Nephron (organoid): Measurements from ENCODE around the gene PRKN.

Source experiments
- H3K27ac Mint-ChIP-seq, 3 experiments: 2 replicates each; pipeline ENCODE4 v1.8.0; 2020; ENCODE audit warnings: mixed read lengths in 3 of 3, mild to moderate bottlenecking in 2 of 3, moderate library complexity in 1 of 3
- H3K27me3 Mint-ChIP-seq: 2 replicates; pipeline ENCODE4 v1.8.0; 2021; ENCODE audit warnings: low read depth, mild to moderate bottlenecking, moderate library complexity, mixed read lengths
- H3K36me3 Mint-ChIP-seq: 2 replicates; pipeline ENCODE4 v1.8.0; 2020; ENCODE audit warnings: low read depth, mixed read lengths
- H3K4me1 Mint-ChIP-seq: 2 replicates; pipeline ENCODE4 v1.8.0; 2020; ENCODE audit warnings: mixed read lengths
- H3K4me3 Mint-ChIP-seq, 3 experiments: 2 replicates each; pipeline ENCODE4 v1.8.0; 2020; ENCODE audit warnings: mild to moderate bottlenecking in 3 of 3, mixed read lengths in 3 of 3, moderate library complexity in 2 of 3
- H3K9me3 Mint-ChIP-seq: 2 replicates; pipeline ENCODE4 v1.8.0; 2020; ENCODE audit warnings: mixed read lengths
- TF ChIP-seq, protein P1 (sequence below), 3 experiments: fragments of 200-600 bp; sonication (generic); IDR thresholded peaks; one replicate each; pipeline ENCODE4 v1.5.0; 2021; ENCODE audit warnings: antibody characterized with exemption in 3 of 3; ENCODE audit not compliant: unreplicated experiment in 3 of 3

The PRKN gene

DNA sequence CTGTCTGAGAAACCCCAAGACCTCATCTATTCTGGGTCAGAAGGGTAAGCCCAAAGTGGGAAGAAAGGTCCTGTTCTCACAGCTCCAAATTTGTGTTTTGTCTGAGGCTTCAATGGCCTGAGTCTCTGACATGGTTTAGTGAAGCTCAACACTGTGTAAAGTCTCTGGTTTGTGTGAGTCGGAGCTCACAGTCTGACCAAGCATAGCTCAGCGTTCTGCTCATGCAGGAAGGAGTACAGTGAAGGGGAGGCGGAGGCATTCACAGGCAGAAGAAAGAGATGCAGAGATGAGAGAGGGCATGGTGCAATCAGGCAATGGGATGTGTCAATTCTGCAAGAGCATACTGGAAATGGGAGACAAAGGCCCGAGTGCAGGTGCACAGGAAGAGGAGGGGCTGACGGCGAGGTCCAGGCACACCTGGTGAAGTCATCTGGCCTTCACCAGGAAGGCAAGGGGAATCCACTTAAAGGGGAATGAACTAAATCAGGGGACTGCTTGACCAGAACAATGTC is 990.7 kb downstream of the PRKN start:
- TF ChIP-seq, protein P1, sequence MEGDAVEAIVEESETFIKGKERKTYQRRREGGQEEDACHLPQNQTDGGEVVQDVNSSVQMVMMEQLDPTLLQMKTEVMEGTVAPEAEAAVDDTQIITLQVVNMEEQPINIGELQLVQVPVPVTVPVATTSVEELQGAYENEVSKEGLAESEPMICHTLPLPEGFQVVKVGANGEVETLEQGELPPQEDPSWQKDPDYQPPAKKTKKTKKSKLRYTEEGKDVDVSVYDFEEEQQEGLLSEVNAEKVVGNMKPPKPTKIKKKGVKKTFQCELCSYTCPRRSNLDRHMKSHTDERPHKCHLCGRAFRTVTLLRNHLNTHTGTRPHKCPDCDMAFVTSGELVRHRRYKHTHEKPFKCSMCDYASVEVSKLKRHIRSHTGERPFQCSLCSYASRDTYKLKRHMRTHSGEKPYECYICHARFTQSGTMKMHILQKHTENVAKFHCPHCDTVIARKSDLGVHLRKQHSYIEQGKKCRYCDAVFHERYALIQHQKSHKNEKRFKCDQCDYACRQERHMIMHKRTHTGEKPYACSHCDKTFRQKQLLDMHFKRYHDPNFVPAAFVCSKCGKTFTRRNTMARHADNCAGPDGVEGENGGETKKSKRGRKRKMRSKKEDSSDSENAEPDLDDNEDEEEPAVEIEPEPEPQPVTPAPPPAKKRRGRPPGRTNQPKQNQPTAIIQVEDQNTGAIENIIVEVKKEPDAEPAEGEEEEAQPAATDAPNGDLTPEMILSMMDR (IDR thresholded peaks at IDR 0.05; ENCODE audit: unreplicated experiment in 3 of 3), result no peak
- no peaks in the 10 kb centered on the region for H3K36me3 Mint-ChIP-seq
- no peaks in the 10 kb centered on the region for H3K27me3 Mint-ChIP-seq
- H3K4me1 Mint-ChIP-seq, result peaks cover 6% of the 10 kb centered on the region
- no peaks in the 10 kb centered on the region for H3K9me3 Mint-ChIP-seq
- no peak overlapping the region for H3K27ac Mint-ChIP-seq
- no peak overlapping the region for H3K4me3 Mint-ChIP-seq

DNA sequence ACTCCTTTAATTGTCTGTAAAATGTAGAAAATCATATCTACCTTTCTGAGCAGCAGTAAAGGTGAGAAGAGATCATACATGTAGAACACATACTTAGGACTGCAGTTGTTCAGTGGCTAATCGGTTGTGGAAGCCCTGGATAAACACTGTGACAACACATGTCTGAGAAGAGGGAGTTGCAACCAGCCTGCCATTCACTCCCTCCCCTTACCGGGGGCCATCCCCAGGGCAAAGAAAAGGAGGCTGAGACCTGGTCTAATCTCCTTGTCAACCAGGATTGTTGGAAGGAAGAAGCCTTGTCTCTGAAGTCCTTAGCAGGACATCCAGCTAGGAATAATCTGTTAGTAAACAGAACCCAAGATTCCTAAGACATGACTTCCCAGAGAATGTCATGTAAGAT is 991.2 kb downstream of the PRKN start:
- H3K4me1 Mint-ChIP-seq, result peaks cover 6% of the 10 kb centered on the region
- H3K9me3 Mint-ChIP-seq, result no peaks in the 10 kb centered on the region
- no peaks in the 10 kb centered on the region for H3K36me3 Mint-ChIP-seq
- no peaks in the 10 kb centered on the region for H3K27me3 Mint-ChIP-seq
- TF ChIP-seq, protein P1 (IDR thresholded peaks at IDR 0.05; ENCODE audit: unreplicated experiment in 3 of 3), result no peak
- H3K4me3 Mint-ChIP-seq, result no peak overlapping the region
- no peak overlapping the region for H3K27ac Mint-ChIP-seq

DNA sequence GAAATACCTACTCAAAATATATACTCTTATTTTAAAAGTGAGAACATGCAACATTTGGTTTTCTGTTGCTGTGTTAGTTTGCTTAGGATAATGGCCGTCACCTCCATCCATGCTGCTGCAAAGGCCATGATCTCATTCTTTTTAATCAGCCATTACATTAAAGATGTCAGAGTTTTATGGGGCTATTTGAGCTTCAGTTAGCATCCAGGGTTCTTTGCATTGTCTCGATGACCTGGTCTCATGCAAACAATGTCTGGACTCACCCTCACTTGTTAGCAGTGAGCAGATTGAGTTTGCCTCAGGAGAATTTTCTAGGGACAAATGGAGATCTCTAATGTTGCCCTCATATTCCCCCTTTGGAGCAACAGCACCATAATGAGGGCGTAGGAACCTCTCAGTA is 995.0 kb downstream of the PRKN start:
- TF ChIP-seq, protein P1 (IDR thresholded peaks at IDR 0.05; ENCODE audit: unreplicated experiment in 3 of 3), result no peak
- Mint-ChIP-seq H3K27me3 (no peaks in the 10 kb centered on the region), H3K27ac (no peak overlapping the region), H3K36me3 (no peaks in the 10 kb centered on the region), H3K4me3 (no peak overlapping the region), H3K4me1 (peaks cover 6% of the 10 kb centered on the region), H3K9me3 (no peaks in the 10 kb centered on the region)

DNA sequence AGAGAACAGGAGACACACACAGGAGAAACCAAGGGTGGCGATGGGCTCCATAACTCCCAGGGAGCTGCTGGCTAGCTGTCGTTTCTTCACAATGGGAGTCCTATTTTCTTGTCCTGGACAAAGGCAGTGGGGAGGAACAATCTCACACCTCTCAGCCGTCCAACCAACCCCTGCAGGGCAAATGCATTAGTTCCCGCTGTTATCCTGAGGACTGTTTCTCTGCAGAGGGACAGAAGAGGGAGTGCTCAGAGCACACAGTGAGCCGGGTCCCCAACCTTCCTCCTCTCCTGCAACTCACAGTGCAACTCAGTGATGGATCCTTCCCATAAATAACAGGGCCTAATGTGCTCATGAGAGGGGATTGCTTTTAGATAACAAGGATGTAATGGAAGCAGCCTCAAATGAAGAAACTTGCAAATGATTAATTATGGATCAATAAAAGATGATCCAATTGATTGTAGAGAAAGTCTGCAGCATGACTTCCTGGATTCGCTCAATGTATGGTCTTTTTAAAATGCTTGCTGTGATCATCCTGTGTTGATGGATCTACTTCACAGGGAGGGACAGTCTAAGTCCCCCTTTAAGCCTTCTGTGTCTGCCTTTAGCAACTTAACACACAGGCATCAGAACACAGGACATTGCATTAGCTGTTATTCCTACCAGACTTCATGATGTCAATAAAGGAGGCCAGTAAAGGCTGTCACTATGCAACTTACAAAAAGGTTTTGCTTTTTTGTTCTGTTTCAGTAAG is 1000.3 kb downstream of the PRKN start:
- Mint-ChIP-seq H3K4me1 (no peaks in the 10 kb centered on the region), H3K27ac (no peak overlapping the region), H3K4me3 (no peak overlapping the region), H3K9me3 (no peaks in the 10 kb centered on the region), H3K27me3 (peaks cover 14% of the 10 kb centered on the region), H3K36me3 (no peaks in the 10 kb centered on the region)
- TF ChIP-seq, protein P1 (IDR thresholded peaks at IDR 0.05; ENCODE audit: unreplicated experiment in 3 of 3), result no peak

DNA sequence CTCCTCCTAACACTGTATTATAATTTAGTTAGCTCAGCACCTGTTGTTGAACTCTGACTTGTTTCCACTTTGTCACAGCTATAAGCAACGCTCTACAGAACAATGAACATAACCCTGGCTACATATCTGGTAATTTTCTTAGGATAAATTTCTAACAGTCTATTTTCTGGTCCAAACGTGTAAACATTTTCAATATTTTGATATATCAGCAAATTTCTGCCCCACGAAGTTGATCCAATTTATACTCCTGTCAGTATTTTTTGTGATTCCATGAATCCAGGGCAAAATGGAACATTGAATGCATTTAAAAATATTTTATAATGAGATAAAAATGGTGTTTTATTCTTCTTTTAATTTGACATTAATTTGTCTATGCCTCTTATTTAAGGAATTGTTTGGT is 1005.2 kb downstream of the PRKN start:
- Mint-ChIP-seq H3K4me1 (no peaks in the 10 kb centered on the region), H3K36me3 (no peaks in the 10 kb centered on the region), H3K27ac (no peak overlapping the region), H3K4me3 (no peak overlapping the region), H3K27me3 (peaks cover 14% of the 10 kb centered on the region), H3K9me3 (no peaks in the 10 kb centered on the region)
- TF ChIP-seq, protein P1 (IDR thresholded peaks at IDR 0.05; ENCODE audit: unreplicated experiment in 3 of 3), result no peak

DNA sequence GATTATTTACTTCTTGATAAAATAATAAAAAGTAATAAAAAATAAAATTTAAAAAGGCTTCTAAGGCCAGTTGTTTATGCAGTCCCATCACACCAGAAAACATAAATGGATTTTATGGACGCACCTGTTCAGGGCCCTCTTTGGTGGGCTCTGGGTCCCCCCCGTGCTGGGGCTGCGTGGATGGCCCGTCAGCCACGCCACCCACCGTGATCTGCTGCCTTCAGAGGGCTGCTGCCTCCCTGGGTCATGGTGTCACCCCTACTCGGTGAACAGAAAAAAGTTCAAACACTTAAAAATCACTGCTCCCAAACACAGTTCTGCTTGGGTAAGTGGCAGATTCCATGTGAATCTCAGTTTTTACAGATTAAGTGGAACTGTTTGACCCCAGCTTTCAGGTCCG is 1006.1 kb downstream of the PRKN start:
- H3K36me3 Mint-ChIP-seq, result no peaks in the 10 kb centered on the region
- peaks cover 2% of the 10 kb centered on the region for H3K4me1 Mint-ChIP-seq
- H3K27ac Mint-ChIP-seq, result no peak overlapping the region
- H3K27me3 Mint-ChIP-seq, result peaks cover 7% of the 10 kb centered on the region
- no peak overlapping the region for H3K4me3 Mint-ChIP-seq
- TF ChIP-seq, protein P1 (IDR thresholded peaks at IDR 0.05; ENCODE audit: unreplicated experiment in 3 of 3), result no peak
- no peaks in the 10 kb centered on the region for H3K9me3 Mint-ChIP-seq
